Measurements from ENCODE around the gene VAT1L. TPM values are rescaled to one million over a fixed set of nuclear protein-coding genes. Genes with fewer than 3 reads are reported as not detected.

VAT1L gene
- total and polyA plus RNA-seq, 2 donors (not counting 1 experiment from before 2014, with no cell fraction given), result not detected

DNA sequence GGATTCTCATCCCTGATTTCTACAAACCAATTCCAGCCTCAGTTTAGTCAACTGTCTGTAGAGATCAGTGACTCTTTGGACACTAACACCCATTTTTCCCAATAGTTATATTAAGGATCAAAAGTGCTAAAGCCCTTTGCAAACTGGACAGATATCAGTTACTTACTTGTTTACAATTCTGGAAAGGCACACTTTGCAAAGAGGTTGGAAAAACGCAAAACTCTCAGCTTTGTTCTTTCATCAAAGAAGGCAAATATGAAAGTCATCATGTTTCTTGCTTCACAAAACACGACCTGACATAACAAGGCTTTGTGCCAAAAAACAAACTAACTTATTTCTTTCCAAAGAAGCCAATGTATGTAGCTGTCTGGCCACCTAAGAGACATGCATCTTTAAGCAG lies 26.1 kb upstream of the VAT1L start:
- ChIA-PET CTCF (no interaction called here), POLR2A (no interaction called here)
- Histone ChIP-seq H3K9ac (ENCODE audit: low read length) (no peak overlapping the region), H3K4me2 (replicated peaks; ENCODE audit: low read depth, low read length, poor library complexity, severe bottlenecking) (no peak overlapping the region), H3K79me2 (ENCODE audit: control insufficient read depth, insufficient read depth, low read length) (no peaks in the 10 kb centered on the region), H2AFZ (ENCODE audit: insufficient read depth, low read depth, low read length, poor library complexity, severe bottlenecking) (no peak overlapping the region), H4K20me1 (ENCODE audit: control insufficient read depth, insufficient read depth, low read length, poor library complexity, severe bottlenecking) (no peaks in the 10 kb centered on the region), H3K36me3 (replicated peaks in 1 of 2; ENCODE audit: control extremely low read depth in 1 of 2, control insufficient read depth in 1 of 2, extremely low read depth in 1 of 2, insufficient read depth in 2 of 2, low read length in 1 of 2) (no peaks in the 10 kb centered on the region), H3K27me3 (replicated peaks in 1 of 4; ENCODE audit: control extremely low read depth in 1 of 4, control insufficient read depth in 3 of 4, insufficient read depth in 4 of 4, low read length in 3 of 4) (no peaks in the 10 kb centered on the region), H3K4me3 (ENCODE audit: control extremely low read depth in 1 of 5, extremely low read depth in 1 of 5, insufficient read depth in 1 of 5, low read depth in 2 of 5, low read length in 4 of 5) (no peak overlapping the region), H3K9me3 (ENCODE audit: control extremely low read depth in 1 of 3, control insufficient read depth in 2 of 3, insufficient read depth in 1 of 3, low read length in 2 of 3) (no peaks in the 10 kb centered on the region), H3K4me1 (ENCODE audit: control insufficient read depth in 2 of 2, insufficient read depth in 2 of 2, low read length in 2 of 2) (no peaks in the 10 kb centered on the region), H3K27ac (ENCODE audit: low read length in 2 of 2) (no peak overlapping the region)
- no peak overlapping the region for H3K27ac Mint-ChIP-seq
- DNase-seq, result no peak
- no peaks in the 10 kb centered on the region for H3K4me1 Mint-ChIP-seq
- no peak overlapping the region for H3K4me3 Mint-ChIP-seq
- no peak for ATAC-seq (ENCODE audit: low read depth)
- TF ChIP-seq, protein P1, sequence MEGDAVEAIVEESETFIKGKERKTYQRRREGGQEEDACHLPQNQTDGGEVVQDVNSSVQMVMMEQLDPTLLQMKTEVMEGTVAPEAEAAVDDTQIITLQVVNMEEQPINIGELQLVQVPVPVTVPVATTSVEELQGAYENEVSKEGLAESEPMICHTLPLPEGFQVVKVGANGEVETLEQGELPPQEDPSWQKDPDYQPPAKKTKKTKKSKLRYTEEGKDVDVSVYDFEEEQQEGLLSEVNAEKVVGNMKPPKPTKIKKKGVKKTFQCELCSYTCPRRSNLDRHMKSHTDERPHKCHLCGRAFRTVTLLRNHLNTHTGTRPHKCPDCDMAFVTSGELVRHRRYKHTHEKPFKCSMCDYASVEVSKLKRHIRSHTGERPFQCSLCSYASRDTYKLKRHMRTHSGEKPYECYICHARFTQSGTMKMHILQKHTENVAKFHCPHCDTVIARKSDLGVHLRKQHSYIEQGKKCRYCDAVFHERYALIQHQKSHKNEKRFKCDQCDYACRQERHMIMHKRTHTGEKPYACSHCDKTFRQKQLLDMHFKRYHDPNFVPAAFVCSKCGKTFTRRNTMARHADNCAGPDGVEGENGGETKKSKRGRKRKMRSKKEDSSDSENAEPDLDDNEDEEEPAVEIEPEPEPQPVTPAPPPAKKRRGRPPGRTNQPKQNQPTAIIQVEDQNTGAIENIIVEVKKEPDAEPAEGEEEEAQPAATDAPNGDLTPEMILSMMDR (IDR thresholded peaks at IDR 0.05), result no peak
- no peak for TF ChIP-seq EZH2 (IDR thresholded peaks at IDR 0.05; ENCODE audit: borderline replicate concordance, insufficient read depth, low read depth, low read length, poor library complexity, severe bottlenecking)
- H3K9me3 Mint-ChIP-seq (ENCODE audit: insufficient read depth), result no peaks in the 10 kb centered on the region
- peaks cover 4% of the 10 kb centered on the region for H3K27me3 Mint-ChIP-seq
- 100% methylated on average over 1 of the region's 2 CpGs for WGBS (ENCODE audit: insufficient coverage)
- intact Hi-C loops (cut with micrococcal nuclease), result no loop called here

DNA sequence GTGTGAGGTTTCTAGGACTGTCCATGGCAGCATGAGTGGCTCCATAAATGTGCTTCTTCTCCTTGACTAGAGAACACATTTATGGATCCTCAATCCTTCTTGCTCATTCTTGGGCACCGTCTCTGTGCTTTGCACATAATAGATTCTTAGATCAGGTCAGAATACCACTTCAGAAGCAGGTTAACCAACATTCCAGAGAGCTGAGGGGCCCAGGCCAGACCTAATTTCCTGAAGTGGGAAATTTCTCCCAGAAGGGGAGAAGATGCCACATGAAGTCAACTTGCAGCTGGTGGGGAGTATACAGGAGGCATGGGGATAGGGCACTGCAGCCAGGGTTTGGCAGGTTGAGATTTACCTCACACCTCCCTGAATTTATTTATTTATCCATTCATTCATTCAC lies 24.4 kb upstream of the VAT1L start:
- H2AFZ ChIP-seq (ENCODE audit: insufficient read depth, low read depth, low read length, poor library complexity, severe bottlenecking), result no peak overlapping the region
- H3K9me3 Mint-ChIP-seq (ENCODE audit: insufficient read depth), result no peaks in the 10 kb centered on the region
- ATAC-seq (ENCODE audit: low read depth) (no peak), DNase-seq (no peak)
- H3K36me3 ChIP-seq (replicated peaks in 1 of 2; ENCODE audit: control extremely low read depth in 1 of 2, control insufficient read depth in 1 of 2, extremely low read depth in 1 of 2, insufficient read depth in 2 of 2, low read length in 1 of 2), result no peaks in the 10 kb centered on the region
- peaks cover 10% of the 10 kb centered on the region for H3K27me3 Mint-ChIP-seq
- no peak overlapping the region for H3K9ac ChIP-seq (ENCODE audit: low read length)
- H3K27me3 ChIP-seq (replicated peaks in 1 of 4; ENCODE audit: control extremely low read depth in 1 of 4, control insufficient read depth in 3 of 4, insufficient read depth in 4 of 4, low read length in 3 of 4), result no peaks in the 10 kb centered on the region
- TF ChIP-seq, protein P1 (IDR thresholded peaks at IDR 0.05), result no peak
- TF ChIP-seq EZH2 (IDR thresholded peaks at IDR 0.05; ENCODE audit: borderline replicate concordance, insufficient read depth, low read depth, low read length, poor library complexity, severe bottlenecking), result no peak
- no peaks in the 10 kb centered on the region for H3K79me2 ChIP-seq (ENCODE audit: control insufficient read depth, insufficient read depth, low read length)
- intact Hi-C loops (cut with micrococcal nuclease), result no loop called here
- no peak overlapping the region for H3K27ac ChIP-seq (ENCODE audit: low read length in 2 of 2)
- H3K27ac Mint-ChIP-seq, result no peak overlapping the region
- H4K20me1 ChIP-seq (ENCODE audit: control insufficient read depth, insufficient read depth, low read length, poor library complexity, severe bottlenecking), result no peaks in the 10 kb centered on the region
- no peaks in the 10 kb centered on the region for H3K9me3 ChIP-seq (ENCODE audit: control extremely low read depth in 1 of 3, control insufficient read depth in 2 of 3, insufficient read depth in 1 of 3, low read length in 2 of 3)
- no peaks in the 10 kb centered on the region for H3K4me1 ChIP-seq (ENCODE audit: control insufficient read depth in 2 of 2, insufficient read depth in 2 of 2, low read length in 2 of 2)
- H3K4me3 Mint-ChIP-seq, result no peak overlapping the region
- no peak overlapping the region for H3K4me2 ChIP-seq (replicated peaks; ENCODE audit: low read depth, low read length, poor library complexity, severe bottlenecking)
- ChIA-PET CTCF (no interaction called here), POLR2A (no interaction called here)
- no CpG with 5 or more reads among the region's 1 CpG for WGBS (ENCODE audit: insufficient coverage)
- no peaks in the 10 kb centered on the region for H3K4me1 Mint-ChIP-seq
- no peak overlapping the region for H3K4me3 ChIP-seq (ENCODE audit: control extremely low read depth in 1 of 5, extremely low read depth in 1 of 5, insufficient read depth in 1 of 5, low read depth in 2 of 5, low read length in 4 of 5)

Data from B cell (primary cell).